OCI-LY3 (cell line): Measurements from ENCODE around the gene RAB5IF.
A peak's percentile ranks its signal among the peaks of the same experiment; 100 is the strongest.

Experiments used
- H2AFZ ChIP-seq: fragments of 200-600, 300-600 bp; shearing (Covaris generic); 2 replicates; pipeline ENCODE4 v1.6.0; 2014; ENCODE audit warnings: antibody characterized with exemption, low read depth, low read length
- H3K27ac ChIP-seq: fragments of 200-600, 300-600 bp; sonication (generic); 2 replicates; pipeline ENCODE4 v1.5.1; 2014; ENCODE audit warnings: mild to moderate bottlenecking, low read length, moderate library complexity, mixed read lengths
- H3K27me3 ChIP-seq: fragments of 200-600, 300-600 bp; sonication (generic); 2 replicates; pipeline ENCODE4 v1.6.1; 2014; ENCODE audit warnings: low read depth, low read length, mixed read lengths
- H3K36me3 ChIP-seq: fragments of 200-600, 300-600 bp; sonication (generic); replicated peaks from 2 replicates; pipeline ENCODE3; 2014; ENCODE audit warnings: low read depth, low read length, mixed read lengths
- H3K4me1 ChIP-seq: fragments of 300-600, 200-600 bp; sonication (generic); 2 replicates; pipeline ENCODE4 v1.6.1; 2014; ENCODE audit warnings: low read length, mixed read lengths
- H3K4me2 ChIP-seq: fragments of 200-600, 300-600 bp; sonication (generic); 2 replicates; pipeline ENCODE4 v1.6.1; 2014; ENCODE audit warnings: low read length, mixed read lengths
- H3K4me3 ChIP-seq: fragments of 300-600, 200-600 bp; sonication (generic); 2 replicates; pipeline ENCODE4 v1.5.1; 2014; ENCODE audit warnings: antibody characterized with exemption, mild to moderate bottlenecking, low read length, moderate library complexity
- H3K79me2 ChIP-seq: fragments of 300-600, 200-600 bp; shearing (Covaris generic); 2 replicates; pipeline ENCODE4 v1.6.1; 2014; ENCODE audit warnings: mild to moderate bottlenecking, low read length, mixed read lengths
- H3K9ac ChIP-seq: fragments of 300-600, 200-600 bp; shearing (Covaris generic); 2 replicates; pipeline ENCODE4 v1.6.0; 2014; ENCODE audit warnings: mild to moderate bottlenecking, low read length, moderate library complexity
- H3K9me3 ChIP-seq: fragments of 200-600, 300-600 bp; shearing (Covaris generic); 2 replicates; pipeline ENCODE4 v1.6.1; 2014; ENCODE audit warnings: low read length, mixed read lengths; ENCODE audit not compliant: insufficient read depth
- H4K20me1 ChIP-seq: fragments of 200-600, 300-600 bp; sonication (generic); 2 replicates; pipeline ENCODE4 v1.6.1; 2016; ENCODE audit warnings: low read length, mixed read lengths; ENCODE audit not compliant: insufficient read depth
- CTCF ChIP-seq: fragments of 200-600, 300-600 bp; sonication (generic); IDR thresholded peaks from 2 replicates; pipeline ENCODE4 v1.5.1; 2014; ENCODE audit warnings: antibody characterized with exemption, low read length, low read depth
- EZH2phosphoT487 ChIP-seq: fragments of 200-600 bp; shearing (Covaris generic); IDR thresholded peaks from 2 replicates; pipeline ENCODE4 v1.6.1; 2018; ENCODE audit warnings: antibody characterized with exemption, mixed run types, low read depth

Gene RAB5IF

GRCh38 chr20:36584018-36584481 lies 21.5 kb upstream of the RAB5IF start:
- H3K27ac ChIP-seq = no peak overlapping the region
- H3K36me3 ChIP-seq = peaks cover 57% of the 10 kb centered on the region
- H3K9me3 ChIP-seq = no peaks in the 10 kb centered on the region
- H3K9ac ChIP-seq = no peak overlapping the region
- no peak overlapping the region for H3K4me3 ChIP-seq
- no peak for TF ChIP-seq CTCF
- no peak for TF ChIP-seq EZH2phosphoT487
- H3K4me2 ChIP-seq = no peak overlapping the region
- peaks cover 23% of the 10 kb centered on the region for H3K4me1 ChIP-seq
- peaks cover 57% of the 10 kb centered on the region for H3K79me2 ChIP-seq
- no peaks in the 10 kb centered on the region for H3K27me3 ChIP-seq
- H4K20me1 ChIP-seq = peaks cover 10% of the 10 kb centered on the region
- H2AFZ ChIP-seq = no peak overlapping the region

- no peaks in the 10 kb centered on the region for H3K27me3 ChIP-seq
- no peak overlapping the region for H2AFZ ChIP-seq
- H3K4me1 ChIP-seq = peaks cover 21% of the 10 kb centered on the region
- peaks cover 48% of the 10 kb centered on the region for H3K36me3 ChIP-seq
- H3K4me2 ChIP-seq = no peak overlapping the region
- H4K20me1 ChIP-seq = no peaks in the 10 kb centered on the region
- TF ChIP-seq EZH2phosphoT487 (no peak), CTCF (no peak)
- peaks cover 44% of the 10 kb centered on the region for H3K79me2 ChIP-seq
- no peak overlapping the region for H3K9ac ChIP-seq
- H3K9me3 ChIP-seq = no peaks in the 10 kb centered on the region
- no peak overlapping the region for H3K4me3 ChIP-seq
- no peak overlapping the region for H3K27ac ChIP-seq
Observed at GRCh38 chr20:36585410-36586125, 20.0 kb upstream of the RAB5IF start.

GRCh38 chr20:36587388-36588070 lies 18.1 kb upstream of the RAB5IF start:
- TF ChIP-seq CTCF = no peak
- no peak for TF ChIP-seq EZH2phosphoT487
- no peak overlapping the region for H2AFZ ChIP-seq
- no peaks in the 10 kb centered on the region for H3K9me3 ChIP-seq
- peaks cover 51% of the 10 kb centered on the region for H3K36me3 ChIP-seq
- H3K27ac ChIP-seq = peak overlapping the region; percentile 23; the same call in 1 of the 2 replicates
- peaks cover 35% of the 10 kb centered on the region for H3K4me1 ChIP-seq
- no peak overlapping the region for H3K9ac ChIP-seq
- H3K4me3 ChIP-seq = no peak overlapping the region
- peaks cover 53% of the 10 kb centered on the region for H3K79me2 ChIP-seq
- no peak overlapping the region for H3K4me2 ChIP-seq
- no peaks in the 10 kb centered on the region for H4K20me1 ChIP-seq
- H3K27me3 ChIP-seq = no peaks in the 10 kb centered on the region

- Histone ChIP-seq H3K79me2 (peaks cover 43% of the 10 kb centered on the region), H3K9me3 (no peaks in the 10 kb centered on the region), H3K4me3 (no peak overlapping the region), H3K27ac (peak overlapping the region; percentile 98; the same call in 1 of the 2 replicates), H3K4me2 (no peak overlapping the region), H3K4me1 (peaks cover 67% of the 10 kb centered on the region), H3K9ac (no peak overlapping the region), H3K36me3 (peaks cover 46% of the 10 kb centered on the region), H2AFZ (no peak overlapping the region), H3K27me3 (no peaks in the 10 kb centered on the region), H4K20me1 (no peaks in the 10 kb centered on the region)
- TF ChIP-seq CTCF (no peak), EZH2phosphoT487 (no peak)
Observed at GRCh38 chr20:36591281-36591680, 14.3 kb upstream of the RAB5IF start.
